ENCODE results near the gene NFATC2. TPM values are rescaled to one million over a fixed set of nuclear protein-coding genes. Genes with fewer than 3 reads are reported as not detected.

The NFATC2 gene
- total and polyA plus RNA-seq, 9 donors = 2.2 to 9.4 (median 5.1) TPM

DNA sequence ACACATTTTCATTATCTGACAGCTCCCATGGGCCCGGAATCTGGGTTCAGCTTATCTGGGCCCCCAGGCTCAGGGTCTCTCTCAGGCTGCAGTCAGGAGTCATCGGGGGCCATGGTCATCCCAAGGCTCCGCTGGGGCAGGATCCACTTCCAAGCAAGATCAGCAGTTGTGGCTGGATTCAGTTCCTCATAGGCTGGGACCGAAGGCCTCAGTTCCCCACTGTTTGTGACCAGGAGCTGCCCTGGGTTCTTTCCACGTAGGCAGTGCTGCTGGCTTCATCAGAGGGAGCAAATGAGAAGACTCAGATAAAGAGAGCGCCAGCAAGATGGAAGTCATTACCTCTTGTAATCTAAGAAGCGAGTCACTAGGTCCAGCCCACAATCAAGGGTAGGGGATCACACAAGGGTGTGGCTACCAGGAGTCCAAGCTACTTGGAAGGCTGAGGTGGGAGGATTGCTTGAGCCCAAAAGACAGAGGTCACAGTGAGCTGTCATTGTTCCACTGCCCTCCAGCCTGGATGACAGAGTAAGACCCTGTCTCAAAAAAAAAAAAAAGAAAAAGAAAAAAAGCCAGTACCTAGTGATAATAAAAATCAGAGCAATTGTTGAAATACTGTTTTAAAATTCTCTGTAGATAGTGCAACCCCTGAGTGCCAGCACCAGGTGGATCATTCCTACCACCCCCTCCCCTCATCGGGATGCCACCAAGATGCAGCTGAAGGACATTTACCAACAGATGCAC lies 162.7 kb downstream of the NFATC2 start:
- Histone ChIP-seq H3K27ac (no peak overlapping the region), H3K27me3 (no peaks in the 10 kb centered on the region), H3K9me3 (no peaks in the 10 kb centered on the region), H3K4me1 (ENCODE audit: insufficient read depth) (no peaks in the 10 kb centered on the region), H3K36me3 (no peaks in the 10 kb centered on the region), H3K4me3 (no peak overlapping the region)
- TF ChIP-seq POLR2A (IDR thresholded peaks at IDR 0.05) = no peak
- intact Hi-C loops (cut with DNase I) = loop anchor here in 1 of 4 donors (10.0 kb wide), 1 partner anchor 705 kb away; no protein-coding TSS in a partner anchor
- 92 to 95% (median 94%) methylated on average over 8 of the region's 8 CpGs for WGBS, 3 donors
- DNase-seq = no peak

DNA sequence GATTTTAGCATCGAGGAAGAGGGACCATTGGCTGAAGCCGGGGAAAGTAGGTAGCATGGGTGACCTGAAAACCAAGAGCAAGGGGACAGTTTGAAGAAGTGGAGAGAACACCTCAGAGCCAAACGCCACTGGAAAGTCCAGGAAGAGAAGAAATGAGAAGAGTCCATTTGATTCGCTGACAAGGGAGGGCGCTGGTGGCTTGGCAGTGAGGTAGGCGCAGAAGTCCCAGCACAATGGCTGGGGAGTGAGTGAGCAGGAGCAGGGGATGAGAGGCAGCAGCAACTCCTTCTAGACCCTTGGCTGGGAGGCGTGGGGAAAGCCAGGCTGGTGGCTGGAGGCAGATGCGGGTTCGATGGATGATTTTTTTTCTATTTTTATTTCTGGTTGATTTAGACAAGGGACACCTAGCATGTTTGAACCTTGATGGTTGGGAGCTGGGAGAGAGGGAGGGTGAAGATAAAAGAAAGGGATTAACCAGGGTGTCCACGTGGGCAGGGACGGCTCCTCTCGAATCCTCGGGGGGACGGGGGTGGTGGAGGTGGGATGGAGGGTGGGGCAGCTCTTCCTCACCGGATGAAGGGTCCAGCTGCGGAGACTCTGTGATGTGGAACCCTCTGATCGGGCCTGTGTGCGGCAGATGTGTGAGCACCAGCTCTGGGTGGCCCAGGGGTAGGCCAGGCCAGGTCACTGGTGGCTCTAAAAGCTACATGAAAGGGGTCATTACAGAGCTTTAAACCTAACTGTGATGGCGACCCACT lies 164.2 kb downstream of the NFATC2 start:
- Histone ChIP-seq H3K27ac (no peak overlapping the region), H3K27me3 (no peaks in the 10 kb centered on the region), H3K9me3 (no peaks in the 10 kb centered on the region), H3K4me1 (ENCODE audit: insufficient read depth) (peaks cover 3% of the 10 kb centered on the region), H3K36me3 (no peaks in the 10 kb centered on the region), H3K4me3 (no peak overlapping the region)
- DNase-seq = no peak
- intact Hi-C loops (cut with DNase I) = loop anchor here in 1 of 4 donors (10.0 kb wide), 1 partner anchor 706 kb away; no protein-coding TSS in a partner anchor
- 91 to 94% (median 91%) methylated on average over 19 of the region's 19 CpGs for WGBS, 3 donors
- TF ChIP-seq EP300 (IDR thresholded peaks at IDR 0.05) (no peak), POLR2A (IDR thresholded peaks at IDR 0.05) (no peak)
- TF ChIP-seq, protein P1, sequence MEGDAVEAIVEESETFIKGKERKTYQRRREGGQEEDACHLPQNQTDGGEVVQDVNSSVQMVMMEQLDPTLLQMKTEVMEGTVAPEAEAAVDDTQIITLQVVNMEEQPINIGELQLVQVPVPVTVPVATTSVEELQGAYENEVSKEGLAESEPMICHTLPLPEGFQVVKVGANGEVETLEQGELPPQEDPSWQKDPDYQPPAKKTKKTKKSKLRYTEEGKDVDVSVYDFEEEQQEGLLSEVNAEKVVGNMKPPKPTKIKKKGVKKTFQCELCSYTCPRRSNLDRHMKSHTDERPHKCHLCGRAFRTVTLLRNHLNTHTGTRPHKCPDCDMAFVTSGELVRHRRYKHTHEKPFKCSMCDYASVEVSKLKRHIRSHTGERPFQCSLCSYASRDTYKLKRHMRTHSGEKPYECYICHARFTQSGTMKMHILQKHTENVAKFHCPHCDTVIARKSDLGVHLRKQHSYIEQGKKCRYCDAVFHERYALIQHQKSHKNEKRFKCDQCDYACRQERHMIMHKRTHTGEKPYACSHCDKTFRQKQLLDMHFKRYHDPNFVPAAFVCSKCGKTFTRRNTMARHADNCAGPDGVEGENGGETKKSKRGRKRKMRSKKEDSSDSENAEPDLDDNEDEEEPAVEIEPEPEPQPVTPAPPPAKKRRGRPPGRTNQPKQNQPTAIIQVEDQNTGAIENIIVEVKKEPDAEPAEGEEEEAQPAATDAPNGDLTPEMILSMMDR (IDR thresholded peaks at IDR 0.05) = no peak

DNA sequence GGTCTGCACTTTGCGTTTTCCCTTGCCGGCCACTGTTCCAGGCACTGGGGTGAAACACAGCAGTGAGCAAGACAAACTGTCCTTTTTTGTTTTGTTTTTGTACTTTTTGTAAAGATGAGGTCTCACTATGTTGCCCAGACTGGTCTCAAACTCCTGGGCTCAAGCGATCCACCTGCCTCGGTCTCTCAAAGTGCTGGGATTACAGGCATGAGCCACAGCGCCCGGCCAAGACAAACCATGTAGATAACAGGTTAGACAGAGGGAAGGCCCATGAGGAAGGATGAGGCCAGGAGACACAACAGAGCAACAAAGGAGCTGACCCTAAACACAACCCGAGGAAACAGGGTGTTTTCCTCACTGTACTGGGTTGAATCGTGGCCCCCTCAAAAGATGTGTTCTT lies 165.4 kb downstream of the NFATC2 start:
- Histone ChIP-seq H3K27me3 (no peaks in the 10 kb centered on the region), H3K4me1 (ENCODE audit: insufficient read depth) (peaks cover 3% of the 10 kb centered on the region), H3K27ac (no peak overlapping the region), H3K9me3 (no peaks in the 10 kb centered on the region), H3K36me3 (no peaks in the 10 kb centered on the region), H3K4me3 (no peak overlapping the region)
- TF ChIP-seq EP300 (IDR thresholded peaks at IDR 0.05) = no peak
- TF ChIP-seq, protein P1 (IDR thresholded peaks at IDR 0.05) = no peak
- no peak for TF ChIP-seq POLR2A (IDR thresholded peaks at IDR 0.05)
- WGBS, 3 donors = 89 to 93% (median 90%) methylated on average over 8 of the region's 8 CpGs
- intact Hi-C loops (cut with DNase I) = loop anchor here in 1 of 4 donors (10.0 kb wide), 1 partner anchor 708 kb away; no protein-coding TSS in a partner anchor
- no peak for DNase-seq

DNA sequence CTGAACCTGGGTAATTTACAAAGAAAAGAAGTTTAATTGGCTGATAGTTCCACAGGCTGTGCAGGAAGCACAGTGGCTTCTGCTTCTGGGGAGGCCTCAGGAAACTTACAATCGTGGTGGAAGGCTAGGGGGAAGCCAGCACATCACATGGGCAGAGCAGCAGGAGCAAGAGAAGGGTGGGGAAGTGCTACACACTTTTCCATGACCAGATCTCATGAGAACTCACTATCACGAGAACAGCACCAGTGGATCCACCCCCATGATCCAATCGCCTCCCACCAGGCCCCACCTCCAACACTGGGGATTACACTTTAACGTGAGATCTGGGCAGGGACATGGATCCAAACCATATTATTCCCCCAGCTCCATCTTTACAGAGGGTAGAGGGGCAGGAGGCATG lies 166.4 kb downstream of the NFATC2 start:
- DNase-seq = no peak
- H3K27me3 ChIP-seq = no peaks in the 10 kb centered on the region
- no peak overlapping the region for H3K27ac ChIP-seq
- WGBS, 3 donors = 62 to 68% (median 63%) methylated on average over 4 of the region's 4 CpGs
- TF ChIP-seq, protein P1 (IDR thresholded peaks at IDR 0.05) = no peak
- H3K36me3 ChIP-seq = no peaks in the 10 kb centered on the region
- H3K4me1 ChIP-seq (ENCODE audit: insufficient read depth) = peaks cover 3% of the 10 kb centered on the region
- intact Hi-C loops (cut with DNase I) = loop anchor here in 1 of 4 donors (10.0 kb wide), 1 partner anchor 709 kb away; no protein-coding TSS in a partner anchor
- H3K4me3 ChIP-seq = no peak overlapping the region
- no peaks in the 10 kb centered on the region for H3K9me3 ChIP-seq
